Smooth muscle cell (in vitro differentiated cells): Measurements from ENCODE around the gene DYNC1I1. TPM values are rescaled to one million over a fixed set of nuclear protein-coding genes. Genes with fewer than 3 reads are reported as not detected.

Experiments used
- DNase-seq: peaks from one replicate; lab custom pipeline; 2025; ENCODE audit not compliant: unreplicated experiment; lab: John Stamatoyannopoulos, UW
- H2AFZ ChIP-seq: fragments of 200-600 bp; sonication (generic); 2 replicates; pipeline ENCODE4 v1.6.0; 2016; ENCODE audit warnings: antibody characterized with exemption, low read depth, mild to moderate bottlenecking
- H3F3A ChIP-seq: fragments of 200-600 bp; sonication (generic); 2 replicates; pipeline ENCODE4 v1.6.0; 2017; ENCODE audit warnings: antibody characterized with exemption, low read depth
- H3K27ac ChIP-seq: fragments of 200-600 bp; sonication (generic); 2 replicates; pipeline ENCODE4 v1.5.1; 2016; ENCODE audit warnings: low read depth, mild to moderate bottlenecking
- H3K27me3 ChIP-seq: fragments of 200-600 bp; sonication (generic); 2 replicates; pipeline ENCODE4 v1.6.1; 2016; ENCODE audit warnings: low read depth, mild to moderate bottlenecking
- H3K36me3 ChIP-seq: fragments of 200-600 bp; sonication (generic); 2 replicates; pipeline ENCODE4 v1.5.1; 2016; ENCODE audit warnings: low read depth
- H3K4me1 ChIP-seq: fragments of 200-600 bp; sonication (generic); 2 replicates; pipeline ENCODE4 v1.5.1; 2016; ENCODE audit warnings: low read depth
- H3K4me2 ChIP-seq: fragments of 200-600 bp; sonication (generic); 2 replicates; pipeline ENCODE4 v1.6.0; 2016; ENCODE audit warnings: mild to moderate bottlenecking
- H3K4me3 ChIP-seq: fragments of 200-600 bp; sonication (generic); 2 replicates; pipeline ENCODE4 v1.5.1; 2016; ENCODE audit warnings: mild to moderate bottlenecking
- H3K79me2 ChIP-seq: fragments of 200-600 bp; sonication (generic); 2 replicates; pipeline ENCODE4 v1.6.0; 2016; ENCODE audit warnings: low read depth, mild to moderate bottlenecking
- H3K9ac ChIP-seq: fragments of 200-600 bp; sonication (generic); 2 replicates; pipeline ENCODE4 v1.6.0; 2016; ENCODE audit warnings: low read depth
- H3K9me3 ChIP-seq: fragments of 200-600 bp; sonication (generic); replicated peaks from 2 replicates; pipeline ENCODE4 v1.5.1; 2016; ENCODE audit warnings: low read depth
- H4K20me1 ChIP-seq: fragments of 200-600 bp; sonication (generic); 2 replicates; pipeline ENCODE4 v1.6.0; 2016; ENCODE audit warnings: low read depth
- CTCF ChIP-seq: fragments of 200-600 bp; sonication (generic); IDR thresholded peaks from 2 replicates; pipeline ENCODE4 v1.5.1; 2017; ENCODE audit warnings: borderline replicate concordance, mild to moderate bottlenecking, antibody characterized with exemption; ENCODE audit not compliant: insufficient read depth, poor library complexity, severe bottlenecking
- WGBS: methylation state at CpG from one replicate; pipeline ENCODE4 v1.1.7; 2016; ENCODE audit warnings: low lambda C conversion rate; 5-methylcytosine and 5-hydroxymethylcytosine counted together
- polyA plus RNA-seq: library from polyadenylated mRNA; unstranded; fragments of >200 nt; fragmentation: Nextera tagmentation; extraction: Ambion mirVana; gene quantifications from 2 replicates; pipeline ENCODE4 v1.2.1, GENCODE V29; 2016
- total RNA-seq: library from RNA; depleted of rRNA; stranded (reverse); fragments of >200 nt; gene quantifications from 2 replicates; pipeline ENCODE4 v1.2.3, GENCODE V29; 2014

DYNC1I1 gene
- total and polyA plus RNA-seq, 2 experiments from 2014 or later, result 1.1 to 2.4 TPM

- DNase-seq, result no peak
- H3K27me3 ChIP-seq, result no peaks in the 10 kb centered on the region
Measured at GRCh38 chr7:96026010-96026409, 253.7 kb downstream of the DYNC1I1 start.

GRCh38 chr7:96026611-96027010, 254.3 kb downstream of the DYNC1I1 start:
- WGBS, result 57% methylated on average over 1 of the region's 1 CpG
- Histone ChIP-seq H3F3A (no peaks in the 10 kb centered on the region), H4K20me1 (no peaks in the 10 kb centered on the region), H3K4me1 (no peaks in the 10 kb centered on the region), H3K4me2 (no peak overlapping the region), H3K4me3 (no peak overlapping the region), H3K36me3 (no peaks in the 10 kb centered on the region), H3K79me2 (no peaks in the 10 kb centered on the region), H3K9me3 (no peaks in the 10 kb centered on the region), H2AFZ (no peak overlapping the region), H3K9ac (no peak overlapping the region), H3K27me3 (no peaks in the 10 kb centered on the region), H3K27ac (no peak overlapping the region)
- TF ChIP-seq CTCF, result no peak
- DNase-seq, result no peak

More at GRCh38 chr7:96026010-96026409, 253.7 kb downstream of the DYNC1I1 start:
- H3K4me3 ChIP-seq, result no peak overlapping the region
- H3K79me2 ChIP-seq, result no peaks in the 10 kb centered on the region
- H3F3A ChIP-seq, result no peaks in the 10 kb centered on the region
- no peak overlapping the region for H3K4me2 ChIP-seq
- H3K4me1 ChIP-seq, result no peaks in the 10 kb centered on the region
- no peaks in the 10 kb centered on the region for H4K20me1 ChIP-seq
- 90% methylated on average over 2 of the region's 2 CpGs for WGBS
- peak overlapping the region; percentile 31 for H3K27ac ChIP-seq
- H2AFZ ChIP-seq, result no peak overlapping the region
- no peak for TF ChIP-seq CTCF
- H3K9ac ChIP-seq, result no peak overlapping the region
- no peaks in the 10 kb centered on the region for H3K9me3 ChIP-seq
- H3K36me3 ChIP-seq, result no peaks in the 10 kb centered on the region

- no peaks in the 10 kb centered on the region for H3K9me3 ChIP-seq
- TF ChIP-seq CTCF, result no peak
- no peaks in the 10 kb centered on the region for H3K4me1 ChIP-seq
Measured at GRCh38 chr7:96028729-96029128, 256.4 kb downstream of the DYNC1I1 start.

GRCh38 chr7:96033009-96033598, 260.8 kb downstream of the DYNC1I1 start:
- no peaks in the 10 kb centered on the region for H3K4me1 ChIP-seq
- no peak overlapping the region for H3K4me2 ChIP-seq
- DNase-seq, result no peak
- H3K27me3 ChIP-seq, result no peaks in the 10 kb centered on the region
- 78% methylated on average over 4 of the region's 4 CpGs for WGBS
- no peak overlapping the region for H2AFZ ChIP-seq
- no peaks in the 10 kb centered on the region for H3F3A ChIP-seq
- H3K9ac ChIP-seq, result no peak overlapping the region
- H3K27ac ChIP-seq, result no peak overlapping the region
- no peaks in the 10 kb centered on the region for H3K79me2 ChIP-seq
- no peaks in the 10 kb centered on the region for H3K9me3 ChIP-seq
- no peak overlapping the region for H3K4me3 ChIP-seq
- H3K36me3 ChIP-seq, result no peaks in the 10 kb centered on the region
- no peaks in the 10 kb centered on the region for H4K20me1 ChIP-seq
- TF ChIP-seq CTCF, result no peak

More at GRCh38 chr7:96028729-96029128, 256.4 kb downstream of the DYNC1I1 start:
- H3K79me2 ChIP-seq, result no peaks in the 10 kb centered on the region
- no peak for DNase-seq
- no peak overlapping the region for H3K4me2 ChIP-seq
- H3K27ac ChIP-seq, result no peak overlapping the region
- H3K36me3 ChIP-seq, result no peaks in the 10 kb centered on the region
- H2AFZ ChIP-seq, result no peak overlapping the region
- H3K9ac ChIP-seq, result no peak overlapping the region
- H4K20me1 ChIP-seq, result no peaks in the 10 kb centered on the region
- WGBS, result 85% methylated on average over 1 of the region's 1 CpG
- H3F3A ChIP-seq, result no peaks in the 10 kb centered on the region
- no peak overlapping the region for H3K4me3 ChIP-seq
- H3K27me3 ChIP-seq, result no peaks in the 10 kb centered on the region
